ENCODE results near the gene RASA3.
"Not testable (repeated sequence)": the region's sequence is repeated elsewhere in the genome, so short reads cannot be mapped to it uniquely, and the experiment has no call there.

RASA3 gene

GRCh38 chr13:114114006-114114640 is 18.3 kb downstream of the RASA3 start:
- DNase-seq (ENCODE audit: low spot score), result no peak

GRCh38 chr13:114113395-114113794 is 19.0 kb downstream of the RASA3 start:
- not testable (repeated sequence) for DNase-seq (ENCODE audit: low spot score)

GRCh38 chr13:114112826-114113322 is 19.5 kb downstream of the RASA3 start:
- no peak for DNase-seq (ENCODE audit: low spot score)

- DNase-seq (ENCODE audit: low spot score), result no peak
Observed at GRCh38 chr13:114112231-114112825, 20.1 kb downstream of the RASA3 start.

GRCh38 chr13:114111577-114111976 is 20.8 kb downstream of the RASA3 start:
- no peak for DNase-seq (ENCODE audit: low spot score)

GRCh38 chr13:114110830-114111189 is 21.6 kb downstream of the RASA3 start:
- DNase-seq (ENCODE audit: low spot score), result not testable (repeated sequence)

- no peak for DNase-seq (ENCODE audit: low spot score)
Observed at GRCh38 chr13:114110091-114110829, 22.2 kb downstream of the RASA3 start.

GRCh38 chr13:114109641-114110041 is 22.8 kb downstream of the RASA3 start:
- DNase-seq (ENCODE audit: low spot score), result no peak

GRCh38 chr13:114108894-114109293 is 23.5 kb downstream of the RASA3 start:
- DNase-seq (ENCODE audit: low spot score), result no peak

GRCh38 chr13:114108141-114108761 is 24.2 kb downstream of the RASA3 start:
- no peak for DNase-seq (ENCODE audit: low spot score)

GRCh38 chr13:114107686-114108081 is 24.7 kb downstream of the RASA3 start:
- no peak for DNase-seq (ENCODE audit: low spot score)

GRCh38 chr13:114106991-114107685 is 25.3 kb downstream of the RASA3 start:
- no peak for DNase-seq (ENCODE audit: low spot score)

GRCh38 chr13:114106526-114106925 is 25.9 kb downstream of the RASA3 start:
- DNase-seq (ENCODE audit: low spot score), result no peak

GRCh38 chr13:114105521-114106225 is 26.8 kb downstream of the RASA3 start:
- no peak for DNase-seq (ENCODE audit: low spot score)

GRCh38 chr13:114104655-114105520 is 27.5 kb downstream of the RASA3 start:
- no peak for DNase-seq (ENCODE audit: low spot score)

- no peak for DNase-seq (ENCODE audit: low spot score)
Observed at GRCh38 chr13:114103801-114104654, 28.4 kb downstream of the RASA3 start.

- not testable (repeated sequence) for DNase-seq (ENCODE audit: low spot score)
Observed at GRCh38 chr13:114103289-114103621, 29.2 kb downstream of the RASA3 start.

- no peak for DNase-seq (ENCODE audit: low spot score)
Observed at GRCh38 chr13:114102521-114103288, 29.7 kb downstream of the RASA3 start.

GRCh38 chr13:114102131-114102520 is 30.3 kb downstream of the RASA3 start:
- DNase-seq (ENCODE audit: low spot score), result no peak
